Mesendoderm (in vitro differentiated cells): ENCODE results near the gene DRAXIN.
A peak's percentile ranks its signal among the peaks of the same experiment; 100 is the strongest.

Experiments used
- DNase-seq: peaks from one replicate; pipeline ENCODE4 v3.0.0; 2013
- H2AK5ac ChIP-seq: 2 replicates; pipeline ENCODE4 v1.6.1; 2013; ENCODE audit warnings: low read length, inconsistent platforms
- H2BK120ac ChIP-seq: 2 replicates; pipeline ENCODE4 v1.6.1; 2013; ENCODE audit warnings: low read depth, mild to moderate bottlenecking, low read length, moderate library complexity, mixed read lengths
- H2BK15ac ChIP-seq: replicated peaks from 2 replicates; pipeline ENCODE4 v1.6.1; 2013; ENCODE audit warnings: low read depth, mild to moderate bottlenecking, moderate library complexity
- H2BK5ac ChIP-seq: 2 replicates; pipeline ENCODE4 v1.6.1; 2013; ENCODE audit warnings: low read length, inconsistent platforms
- H3K18ac ChIP-seq: 2 replicates; pipeline ENCODE4 v1.6.1; 2013; ENCODE audit warnings: mild to moderate bottlenecking, low read length, mixed read lengths
- H3K23ac ChIP-seq: one replicate; pipeline ENCODE4 v1.6.1; 2013; ENCODE audit warnings: low read length
- H3K27ac ChIP-seq: 2 replicates; pipeline ENCODE4 v1.5.1; 2013; ENCODE audit warnings: low read depth, mild to moderate bottlenecking, inconsistent platforms, low read length, moderate library complexity
- H3K27me3 ChIP-seq: 2 replicates; pipeline ENCODE4 v1.6.1; 2013; ENCODE audit warnings: low read length, control low read depth, mild to moderate bottlenecking, inconsistent platforms; ENCODE audit not compliant: insufficient read depth, poor library complexity
- H3K36me3 ChIP-seq: 2 replicates; pipeline ENCODE4 v1.6.1; 2013; ENCODE audit warnings: low read length, inconsistent platforms; ENCODE audit not compliant: control insufficient read depth, insufficient read depth
- H3K4ac ChIP-seq: one replicate; pipeline ENCODE4 v1.6.1; 2013; ENCODE audit warnings: low read depth, mild to moderate bottlenecking, low read length, moderate library complexity
- H3K4me1 ChIP-seq: 2 replicates; pipeline ENCODE4 v1.6.1; 2013; ENCODE audit warnings: low read depth, low read length, inconsistent platforms; ENCODE audit not compliant: control insufficient read depth
- H3K4me2 ChIP-seq: 2 replicates; pipeline ENCODE4 v1.6.1; 2013; ENCODE audit warnings: low read length
- H3K4me3 ChIP-seq: 2 replicates; pipeline ENCODE4 v1.5.1; 2013; ENCODE audit warnings: mild to moderate bottlenecking, low read length
- H3K56ac ChIP-seq: one replicate; pipeline ENCODE4 v1.6.1; 2013; ENCODE audit warnings: low read length
- H3K79me1 ChIP-seq: 2 replicates; pipeline ENCODE4 v1.6.1; 2013; ENCODE audit warnings: low read length, inconsistent platforms
- H3K79me2 ChIP-seq: 2 replicates; pipeline ENCODE4 v1.6.1; 2013; ENCODE audit warnings: mild to moderate bottlenecking, low read length; ENCODE audit not compliant: control insufficient read depth, insufficient read depth
- H3K9ac ChIP-seq: 2 replicates; pipeline ENCODE4 v1.6.1; 2013; ENCODE audit warnings: low read length, inconsistent platforms
- H4K5ac ChIP-seq: one replicate; pipeline ENCODE4 v1.6.1; 2013; ENCODE audit warnings: low read length
- H4K8ac ChIP-seq: one replicate; pipeline ENCODE4 v1.6.1; 2013; ENCODE audit warnings: low read depth, mild to moderate bottlenecking, control low read depth, low read length, moderate library complexity
- WGBS: extraction: QIAGEN DNeasy Blood & Tissue Kit; methylation state at CpG from one replicate; pipeline ENCODE4 v1.1.7; 2013; ENCODE audit warnings: low lambda C conversion rate, missing lambda C conversion rate; ENCODE audit not compliant: insufficient coverage; ENCODE audit errors: extremely low coverage; 5-methylcytosine and 5-hydroxymethylcytosine counted together

DRAXIN gene

GRCh38 chr1:11733306-11733705 lies 41.8 kb downstream of the DRAXIN start:
- Histone ChIP-seq H3K4ac (no peak overlapping the region), H4K5ac (no peak overlapping the region), H3K4me3 (no peak overlapping the region), H4K8ac (no peak overlapping the region), H3K4me2 (no peak overlapping the region), H2BK15ac (no peak overlapping the region), H2BK5ac (no peak overlapping the region), H3K36me3 (no peaks in the 10 kb centered on the region), H3K23ac (no peak overlapping the region), H3K27ac (no peak overlapping the region), H2BK120ac (no peak overlapping the region), H3K27me3 (no peaks in the 10 kb centered on the region), H3K9ac (no peak overlapping the region), H2AK5ac (no peak overlapping the region), H3K79me2 (no peaks in the 10 kb centered on the region), H3K18ac (no peak overlapping the region), H3K4me1 (peaks cover 13% of the 10 kb centered on the region), H3K79me1 (peaks cover 2% of the 10 kb centered on the region), H3K56ac (no peak overlapping the region)
- no peak for DNase-seq
- no CpG with 5 or more reads among the region's 3 CpGs for WGBS

DNA sequence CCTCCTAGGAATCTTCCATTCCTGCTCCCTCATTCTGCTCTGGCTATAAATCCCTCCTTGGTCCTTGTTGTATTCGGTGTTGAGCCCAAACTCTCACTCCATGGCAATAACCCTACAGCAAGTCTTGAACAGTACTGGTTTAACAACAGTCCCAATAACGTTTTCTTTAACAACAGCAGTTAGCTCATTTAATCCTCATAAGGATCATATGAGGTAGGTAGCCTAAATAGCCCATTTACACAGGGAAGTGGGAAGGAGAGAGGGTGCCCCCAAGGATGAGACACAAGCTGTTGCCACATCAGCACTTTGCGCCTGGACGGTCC lies 44.0 kb downstream of the DRAXIN start:
- Histone ChIP-seq H2BK15ac (no peak overlapping the region), H3K36me3 (no peaks in the 10 kb centered on the region), H3K4me2 (peak overlapping the region; percentile 62), H2BK120ac (no peak overlapping the region), H2BK5ac (no peak overlapping the region), H2AK5ac (peak overlapping the region; percentile 42), H4K8ac (no peak overlapping the region), H3K4ac (no peak overlapping the region), H3K27me3 (no peaks in the 10 kb centered on the region), H3K18ac (no peak overlapping the region), H3K4me1 (peaks cover 9% of the 10 kb centered on the region), H3K4me3 (no peak overlapping the region), H3K27ac (no peak overlapping the region), H3K23ac (no peak overlapping the region), H3K79me1 (peaks cover 3% of the 10 kb centered on the region), H3K9ac (peak overlapping the region; percentile 73), H4K5ac (peak overlapping the region; percentile 85), H3K56ac (peak overlapping the region; percentile 85), H3K79me2 (no peaks in the 10 kb centered on the region)
- WGBS: no CpG with 5 or more reads among the region's 4 CpGs
- no peak for DNase-seq

DNA sequence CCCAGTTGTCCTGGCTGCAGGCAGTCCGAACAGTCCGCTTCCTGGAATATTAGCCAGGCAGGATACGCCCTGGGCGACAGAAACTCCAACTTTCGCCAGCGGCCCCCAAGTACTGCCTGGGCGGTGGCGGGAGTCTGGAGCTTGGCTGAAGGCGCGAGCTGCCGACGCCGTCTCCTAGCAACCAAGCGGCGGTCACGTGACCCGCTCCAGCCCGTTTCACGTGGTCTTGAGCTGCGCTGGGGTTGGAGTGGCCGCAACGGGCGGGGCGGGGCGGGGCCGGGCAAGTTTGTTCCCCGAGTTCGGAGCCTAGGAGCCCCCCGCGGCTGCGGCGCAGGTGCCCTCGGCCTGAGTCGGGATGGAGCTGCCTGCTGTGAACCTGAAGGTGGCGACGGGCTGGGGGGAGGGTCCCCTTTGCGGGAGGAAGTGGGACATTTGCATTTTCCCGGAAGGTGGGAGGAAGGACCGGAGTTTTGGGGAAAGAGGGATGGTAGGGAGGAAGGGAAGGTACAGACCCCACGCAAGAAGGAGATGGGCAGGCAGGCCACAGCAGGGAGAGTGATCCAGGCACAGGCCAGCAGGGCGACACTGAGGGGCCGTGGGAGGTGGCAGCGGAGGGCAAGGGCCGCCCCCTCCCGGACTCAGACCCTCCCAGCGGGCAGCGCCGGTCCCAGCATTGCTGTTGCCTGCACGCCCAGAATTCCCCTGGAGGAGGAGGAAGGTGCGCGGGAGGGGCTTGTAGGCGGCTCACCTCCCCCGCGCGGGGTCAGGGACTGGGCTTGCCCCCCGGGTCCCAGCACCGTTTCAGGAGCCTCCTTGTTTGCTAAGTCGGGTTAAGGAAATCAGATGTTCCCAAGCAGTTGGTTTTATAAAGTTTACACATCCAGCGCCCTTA lies 44.6 kb downstream of the DRAXIN start, which contains the start of gene AGTRAP:
TSS of gene AGTRAP (plus strand) at position 283 of the 892 bp plus-strand sequence. CDS start at position 356, 73 bp downstream.
- Histone ChIP-seq H3K79me2 (no peaks in the 10 kb centered on the region), H3K23ac (peak within 1 kb of the TSS; percentile 35), H3K9ac (peak within 1 kb of the TSS; percentile 98), H3K4ac (no peak within 1 kb of the TSS), H3K4me3 (peak within 1 kb of the TSS; percentile 97), H2AK5ac (peak within 1 kb of the TSS; percentile 99), H3K36me3 (no peaks in the 10 kb centered on the region), H3K27ac (peak within 1 kb of the TSS; percentile 72), H3K79me1 (peaks cover 3% of the 10 kb centered on the region), H3K18ac (peak within 1 kb of the TSS; percentile 35), H3K4me2 (peak within 1 kb of the TSS; percentile 98), H2BK5ac (peak within 1 kb of the TSS; percentile 96), H4K8ac (peak within 1 kb of the TSS; percentile 8), H3K56ac (peak within 1 kb of the TSS; percentile 99), H3K27me3 (no peaks in the 10 kb centered on the region), H4K5ac (peak within 1 kb of the TSS; percentile 87), H2BK15ac (no peak within 1 kb of the TSS), H2BK120ac (no peak within 1 kb of the TSS), H3K4me1 (peaks cover 15% of the 10 kb centered on the region)
- no CpG with 5 or more reads among the region's 59 CpGs for WGBS
- DNase-seq: peak; percentile 97

DNA sequence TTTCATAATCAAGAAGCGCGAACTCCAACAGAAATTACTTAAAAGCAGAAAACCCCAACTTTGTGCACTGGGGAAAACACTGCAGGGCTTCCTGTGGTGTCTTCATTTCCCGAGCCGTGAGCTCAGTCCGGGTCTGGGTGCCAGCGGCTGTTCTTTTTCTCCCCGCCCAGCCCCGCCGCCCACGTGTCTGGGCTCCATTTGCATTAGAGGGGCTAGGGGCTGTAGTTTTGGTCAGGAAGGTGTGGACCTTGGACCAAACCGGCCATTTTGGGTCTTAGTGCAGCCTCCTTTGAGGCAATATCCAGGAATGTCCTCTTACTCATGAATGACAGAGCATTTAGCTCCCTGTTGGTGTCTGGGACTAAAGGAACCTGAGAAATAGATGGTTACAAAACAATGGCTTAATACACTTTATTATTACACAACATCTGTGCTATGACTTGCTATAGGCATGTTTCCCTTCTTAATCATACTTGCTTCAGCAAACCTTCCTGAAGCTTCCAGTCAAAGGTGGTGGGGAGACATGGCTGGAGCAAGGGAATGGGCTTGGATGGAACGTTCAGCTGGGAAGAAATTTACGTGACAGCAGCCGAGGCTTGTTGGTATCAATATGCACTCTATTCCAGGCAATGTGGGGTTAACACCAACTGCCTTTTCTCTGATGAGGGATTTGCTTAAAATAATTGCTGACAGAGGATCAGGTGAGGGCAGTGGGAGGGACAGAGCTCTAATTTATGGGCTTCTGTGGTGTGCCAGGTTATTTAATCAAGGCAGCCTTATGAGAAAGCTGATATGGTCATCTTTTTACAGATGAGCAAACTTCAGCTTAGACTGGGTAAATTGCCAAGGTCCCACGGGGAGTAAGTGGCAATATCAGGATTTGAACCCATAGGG lies 45.5 kb downstream of the DRAXIN start:
- Histone ChIP-seq H3K79me1 (peaks cover 3% of the 10 kb centered on the region), H3K9ac (peak overlapping the region; percentile 98), H3K23ac (no peak overlapping the region), H3K4me1 (peaks cover 16% of the 10 kb centered on the region), H3K27ac (peak overlapping the region; percentile 72), H2BK15ac (no peak overlapping the region), H3K4me3 (peak overlapping the region; percentile 97), H3K36me3 (no peaks in the 10 kb centered on the region), H3K79me2 (no peaks in the 10 kb centered on the region), H3K18ac (no peak overlapping the region), H3K27me3 (no peaks in the 10 kb centered on the region), H2AK5ac (peak overlapping the region; percentile 99), H2BK120ac (no peak overlapping the region), H3K4ac (no peak overlapping the region), H3K56ac (peak overlapping the region; percentile 99), H4K5ac (peak overlapping the region; percentile 87), H2BK5ac (peak overlapping the region; percentile 56), H4K8ac (peak overlapping the region; percentile 8), H3K4me2 (peak overlapping the region; percentile 98)
- DNase-seq: peak; percentile 78
- WGBS: no CpG with 5 or more reads among the region's 15 CpGs

- no peak overlapping the region for H3K56ac ChIP-seq
- H2BK15ac ChIP-seq: no peak overlapping the region
- peaks cover 3% of the 10 kb centered on the region for H3K79me1 ChIP-seq
- H3K4ac ChIP-seq: no peak overlapping the region
- H3K18ac ChIP-seq: no peak overlapping the region
- H3K27ac ChIP-seq: no peak overlapping the region
- no peak overlapping the region for H4K5ac ChIP-seq
- no peak overlapping the region for H4K8ac ChIP-seq
- no peak overlapping the region for H2BK120ac ChIP-seq
- H3K23ac ChIP-seq: no peak overlapping the region
- no peaks in the 10 kb centered on the region for H3K36me3 ChIP-seq
- no CpG with 5 or more reads among the region's 2 CpGs for WGBS
- no peak overlapping the region for H2AK5ac ChIP-seq
- H3K4me3 ChIP-seq: no peak overlapping the region
- H3K4me1 ChIP-seq: peaks cover 15% of the 10 kb centered on the region
- no peaks in the 10 kb centered on the region for H3K79me2 ChIP-seq
- no peak overlapping the region for H3K9ac ChIP-seq
- H3K4me2 ChIP-seq: no peak overlapping the region
- no peak overlapping the region for H2BK5ac ChIP-seq
- DNase-seq: no peak
- H3K27me3 ChIP-seq: no peaks in the 10 kb centered on the region
Observed at GRCh38 chr1:11738096-11738495, 46.6 kb downstream of the DRAXIN start.
